GM12872 (cell line): ENCODE results near the gene KCNE2.

Experiments
- CTCF ChIP-seq: IDR thresholded peaks from 3 replicates; pipeline ENCODE4 v1.5.1; 2011; ENCODE audit warnings: low read depth, mild to moderate bottlenecking, low read length, moderate library complexity; ENCODE audit not compliant: insufficient read depth

KCNE2 gene

GRCh38 chr21:34363733-34364132 lies at the start of gene KCNE2:
Gene KCNE2 (plus strand): TSS chr21:34364006. CDS start chr21:34370479, 6,473 bp downstream.
- no peak for TF ChIP-seq CTCF

GRCh38 chr21:34319585-34319984 lies 44.2 kb upstream of the KCNE2 start:
- no peak for TF ChIP-seq CTCF

- TF ChIP-seq CTCF = no peak
These were observed 43.8 kb upstream of the KCNE2 start for GRCh38 chr21:34320011-34320410.

- TF ChIP-seq CTCF = peak; percentile 7; the same call in 1 of the 3 replicates
These were observed 33.8 kb upstream of the KCNE2 start for GRCh38 chr21:34330055-34330454.

GRCh38 chr21:34331726-34332125 lies 32.1 kb upstream of the KCNE2 start:
- no peak for TF ChIP-seq CTCF

GRCh38 chr21:34332347-34332746 lies 31.5 kb upstream of the KCNE2 start:
- TF ChIP-seq CTCF = no peak

- no peak for TF ChIP-seq CTCF
These were observed 30.6 kb upstream of the KCNE2 start for GRCh38 chr21:34333121-34333739.
